ENCODE measurements around the gene UBTD2.
"Not testable (repeated sequence)": the region's sequence is repeated elsewhere in the genome, so short reads cannot be mapped to it uniquely, and the experiment has no call there.

UBTD2 gene

GRCh38 chr5:172245046-172245445, 38.5 kb downstream of the UBTD2 start:
- no peak for DNase-seq

GRCh38 chr5:172243302-172243701, 40.3 kb downstream of the UBTD2 start:
- DNase-seq = peak; percentile 11 to 18

GRCh38 chr5:172238334-172238733, 45.2 kb downstream of the UBTD2 start:
- no peak for DNase-seq

- no peak for DNase-seq
Observed at GRCh38 chr5:172235827-172236736, 47.5 kb downstream of the UBTD2 start.

- DNase-seq = no peak
Observed at GRCh38 chr5:172235132-172235780, 48.3 kb downstream of the UBTD2 start.

GRCh38 chr5:172234031-172234430, 49.5 kb downstream of the UBTD2 start:
- DNase-seq = no peak

- no peak for DNase-seq
Observed at GRCh38 chr5:172229904-172230303, 53.7 kb downstream of the UBTD2 start.

- no peak for DNase-seq
Observed at GRCh38 chr5:172224996-172225395, 58.6 kb downstream of the UBTD2 start.

GRCh38 chr5:172223901-172224873, 59.4 kb downstream of the UBTD2 start:
- peak; percentile 67 to 78 for DNase-seq

GRCh38 chr5:172219296-172219695, 64.3 kb downstream of the UBTD2 start:
- DNase-seq = no peak

- DNase-seq = no peak
Observed at GRCh38 chr5:172216345-172216744, 67.2 kb downstream of the UBTD2 start.

- DNase-seq = no peak
Observed at GRCh38 chr5:172213126-172213525, 70.4 kb downstream of the UBTD2 start.

GRCh38 chr5:172211676-172212075, 71.9 kb downstream of the UBTD2 start:
- no peak for DNase-seq

- no peak for DNase-seq
Observed at GRCh38 chr5:172209714-172210113, 73.8 kb downstream of the UBTD2 start.

GRCh38 chr5:172207511-172207910, 76.1 kb downstream of the UBTD2 start:
- no peak for DNase-seq

- not testable (repeated sequence) for DNase-seq
Observed at GRCh38 chr5:172205984-172206383, 77.6 kb downstream of the UBTD2 start.

- no peak for DNase-seq
Observed at GRCh38 chr5:172200476-172200875, 83.1 kb downstream of the UBTD2 start.

GRCh38 chr5:172199446-172199845, 84.1 kb downstream of the UBTD2 start:
- no peak for DNase-seq

GRCh38 chr5:172197775-172198174, 85.8 kb downstream of the UBTD2 start:
- not testable (repeated sequence) for DNase-seq

- DNase-seq = no peak
Observed at GRCh38 chr5:172194985-172195774, 88.4 kb downstream of the UBTD2 start.

- DNase-seq = no peak
Observed at GRCh38 chr5:172193872-172194271, 89.7 kb downstream of the UBTD2 start, which contains the start of gene EFCAB9. EFCAB9 (plus strand) TSS chr5:172194172; CDS start chr5:172194173, 1 bp downstream.

All from activated CD4-positive, alpha-beta T cell treated with anti-CD3 and anti-CD28 coated beads, Interleukin-2, amount 50 U/mL, for 48 hours (primary cell).